ENCODE results near the gene CFDP1.

CFDP1 gene

GRCh38 chr16:75252946-75253911, 180.1 kb downstream of the CFDP1 start:
- no peak overlapping the region for H3K4me3 ChIP-seq (ENCODE audit: low read depth in 1 of 2, low read length in 2 of 2)
- peaks cover 5% of the 10 kb centered on the region; the same call in 1 of the 2 replicates for H4K20me1 ChIP-seq (ENCODE audit: insufficient read depth, low read length)
- H3K36me3 ChIP-seq (ENCODE audit: insufficient read depth, low read length): no peaks in the 10 kb centered on the region
- no peak overlapping the region for H3K27ac ChIP-seq (ENCODE audit: low read length)
- H3K4me1 ChIP-seq (ENCODE audit: insufficient read depth, low read length): no peaks in the 10 kb centered on the region
- TF ChIP-seq EZH2 (IDR thresholded peaks at IDR 0.05; ENCODE audit: borderline replicate concordance, low read depth, low read length, severe bottlenecking) (no peak), CTCF (IDR thresholded peaks at IDR 0.05; ENCODE audit: borderline replicate concordance, extremely low read depth, low read length, poor library complexity, severe bottlenecking) (no peak)
- H3K9me3 ChIP-seq (ENCODE audit: insufficient read depth, low read length, severe bottlenecking): no peaks in the 10 kb centered on the region
- no peaks in the 10 kb centered on the region for H3K79me2 ChIP-seq (ENCODE audit: insufficient read depth, low read length)
- H3K4me2 ChIP-seq (ENCODE audit: insufficient read depth, low read length): no peak overlapping the region
- peaks cover 7% of the 10 kb centered on the region for H3K27me3 ChIP-seq (ENCODE audit: insufficient read depth, low read length, poor library complexity)
- DNase-seq (no peak), ATAC-seq (ENCODE audit: insufficient read depth, low read depth) (no peak)
- H2AFZ ChIP-seq (ENCODE audit: low read depth, low read length): no peak overlapping the region
- no peak overlapping the region for H3K9ac ChIP-seq (ENCODE audit: low read depth, low read length)

- Histone ChIP-seq H2AFZ (ENCODE audit: low read depth, low read length) (no peak overlapping the region), H3K36me3 (ENCODE audit: insufficient read depth, low read length) (no peaks in the 10 kb centered on the region), H3K4me1 (ENCODE audit: insufficient read depth, low read length) (no peaks in the 10 kb centered on the region), H3K9me3 (ENCODE audit: insufficient read depth, low read length, severe bottlenecking) (no peaks in the 10 kb centered on the region), H3K4me3 (ENCODE audit: low read depth in 1 of 2, low read length in 2 of 2) (no peak overlapping the region), H3K27ac (ENCODE audit: low read length) (no peak overlapping the region), H4K20me1 (ENCODE audit: insufficient read depth, low read length) (peaks cover 5% of the 10 kb centered on the region; the same call in 1 of the 2 replicates), H3K4me2 (ENCODE audit: insufficient read depth, low read length) (no peak overlapping the region), H3K79me2 (ENCODE audit: insufficient read depth, low read length) (no peaks in the 10 kb centered on the region), H3K27me3 (ENCODE audit: insufficient read depth, low read length, poor library complexity) (peaks cover 7% of the 10 kb centered on the region), H3K9ac (ENCODE audit: low read depth, low read length) (no peak overlapping the region)
- no peak for TF ChIP-seq EZH2 (IDR thresholded peaks at IDR 0.05; ENCODE audit: borderline replicate concordance, low read depth, low read length, severe bottlenecking)
- no peak for TF ChIP-seq CTCF (IDR thresholded peaks at IDR 0.05; ENCODE audit: borderline replicate concordance, extremely low read depth, low read length, poor library complexity, severe bottlenecking)
- ATAC-seq (ENCODE audit: insufficient read depth, low read depth): no peak
- DNase-seq: no peak
These were observed 181.0 kb downstream of the CFDP1 start for GRCh38 chr16:75252049-75252864.

GRCh38 chr16:75251280-75252048, 181.8 kb downstream of the CFDP1 start, which contains the start of gene BCAR1:
Gene BCAR1, minus strand, starts transcription at chr16:75251624. Its CDS starts 142 bp downstream, at chr16:75251482.
- no peak within 1 kb of the TSS for H3K9ac ChIP-seq (ENCODE audit: low read depth, low read length)
- no peak for ATAC-seq (ENCODE audit: insufficient read depth, low read depth)
- H3K27me3 ChIP-seq (ENCODE audit: insufficient read depth, low read length, poor library complexity): peaks cover 7% of the 10 kb centered on the region
- no peak for DNase-seq
- no peaks in the 10 kb centered on the region for H3K4me1 ChIP-seq (ENCODE audit: insufficient read depth, low read length)
- no peaks in the 10 kb centered on the region for H3K9me3 ChIP-seq (ENCODE audit: insufficient read depth, low read length, severe bottlenecking)
- H3K4me2 ChIP-seq (ENCODE audit: insufficient read depth, low read length): no peak within 1 kb of the TSS
- no peak within 1 kb of the TSS for H2AFZ ChIP-seq (ENCODE audit: low read depth, low read length)
- no peaks in the 10 kb centered on the region for H3K79me2 ChIP-seq (ENCODE audit: insufficient read depth, low read length)
- TF ChIP-seq CTCF (IDR thresholded peaks at IDR 0.05; ENCODE audit: borderline replicate concordance, extremely low read depth, low read length, poor library complexity, severe bottlenecking) (no peak), EZH2 (IDR thresholded peaks at IDR 0.05; ENCODE audit: borderline replicate concordance, low read depth, low read length, severe bottlenecking) (no peak)
- H3K4me3 ChIP-seq (ENCODE audit: low read depth in 1 of 2, low read length in 2 of 2): no peak within 1 kb of the TSS
- peaks cover 5% of the 10 kb centered on the region; the same call in 1 of the 2 replicates for H4K20me1 ChIP-seq (ENCODE audit: insufficient read depth, low read length)
- no peaks in the 10 kb centered on the region for H3K36me3 ChIP-seq (ENCODE audit: insufficient read depth, low read length)
- H3K27ac ChIP-seq (ENCODE audit: low read length): no peak within 1 kb of the TSS
